ENCODE data around the gene IBA57. TPM values are rescaled to one million over a fixed set of nuclear protein-coding genes. Genes with fewer than 3 reads are reported as not detected.
A peak's percentile ranks its signal among the peaks of the same experiment; 100 is the strongest.

Gene IBA57
- total and polyA plus RNA-seq, 2 of the 8 experiments (the other 6 are each of a cell fraction or from before 2014, with no cell fraction given) = 2.6 to 5.9 TPM

GRCh38 chr1:228146417-228147150 is 19.0 kb upstream of the IBA57 start:
- Histone ChIP-seq H3K4me2 (ENCODE audit: insufficient read depth in 1 of 2, low read depth in 2 of 2, low read length in 2 of 2) (no peak overlapping the region), H2BK12ac (ENCODE audit: low read depth, low read length) (no peak overlapping the region), H4K20me1 (replicated peaks in 1 of 2; ENCODE audit: control insufficient read depth in 1 of 2, insufficient read depth in 2 of 2, low read length in 2 of 2) (peaks cover 8 to 26% of the 10 kb centered on the region in 2 experiments), H4K5ac (ENCODE audit: insufficient read length, low read depth, low read length) (no peak overlapping the region), H3K27ac (ENCODE audit: low read depth, low read length) (no peak overlapping the region), H3K79me1 (ENCODE audit: low read depth, low read length) (peaks cover 15% of the 10 kb centered on the region), H3K23me2 (ENCODE audit: low read depth, low read length) (no peaks in the 10 kb centered on the region; the same call in 1 of the 2 replicates), H2BK120ac (replicated peaks; ENCODE audit: low read depth, low read length) (no peak overlapping the region), H3K79me2 (ENCODE audit: control insufficient read depth in 1 of 2, insufficient read depth in 2 of 2, low read length in 2 of 2) (peaks cover 0 to 33% of the 10 kb centered on the region in 2 experiments; a peak in 3 of 4 replicates), H3K18ac (ENCODE audit: extremely low read depth, low read length) (no peak overlapping the region), H4K8ac (ENCODE audit: extremely low read depth, insufficient read depth, low read length) (peak overlapping the region; percentile 5; the same call in 1 of the 2 replicates), H3K23ac (ENCODE audit: insufficient read length) (no peak overlapping the region), H3K56ac (replicated peaks; ENCODE audit: insufficient read length, low read depth, low read length) (no peak overlapping the region), H2AK5ac (ENCODE audit: low read depth, low read length) (no peak overlapping the region), H2AFZ (ENCODE audit: low read length) (no peak overlapping the region), H4K91ac (replicated peaks; ENCODE audit: insufficient read length, low read length) (no peak overlapping the region), H3K4me3 (ENCODE audit: extremely low read depth in 1 of 4, insufficient read depth in 2 of 4, low read depth in 3 of 4, low read length in 4 of 4) (no peak overlapping the region), H3K14ac (ENCODE audit: insufficient read length) (no peak overlapping the region), H3K9ac (replicated peaks in 1 of 4; ENCODE audit: extremely low read depth in 1 of 4, low read depth in 3 of 4, low read length in 3 of 4) (no peak overlapping the region), H2BK5ac (ENCODE audit: low read depth, low read length) (no peak overlapping the region), H3K27me3 (replicated peaks in 1 of 4; ENCODE audit: control insufficient read depth in 3 of 4, extremely low read depth in 1 of 4, insufficient read depth in 3 of 4, low read length in 3 of 4) (no peaks in the 10 kb centered on the region), H3K4me1 (replicated peaks in 1 of 4; ENCODE audit: control insufficient read depth in 3 of 4, insufficient read depth in 4 of 4, low read length in 3 of 4) (peaks cover 0 to 10% (median 5%) of the 10 kb centered on the region in 4 experiments; a peak in 3 of 7 replicates), H2BK20ac (ENCODE audit: low read length) (no peak overlapping the region), H2BK15ac (ENCODE audit: low read length) (no peak overlapping the region), H3K36me3 (ENCODE audit: control insufficient read depth in 2 of 4, insufficient read depth in 4 of 4, low read length in 3 of 4) (no peaks in the 10 kb centered on the region), H3K4ac (replicated peaks; ENCODE audit: insufficient read length, low read depth, low read length) (no peak overlapping the region), H3K9me3 (ENCODE audit: insufficient read depth in 2 of 2, low read depth in 1 of 2, low read length in 1 of 2) (no peaks in the 10 kb centered on the region)
- WGBS, 2 experiments (ENCODE audit: extremely low coverage in 1 of 2, insufficient coverage in 1 of 2, insufficient read length in 1 of 2, insufficient replicate concordance in 2 of 2, low coverage in 1 of 2, low lambda C conversion rate in 2 of 2, missing lambda C conversion rate in 1 of 2) = 89% methylated on average over 16 of the region's 18 CpGs; no CpG with 5 or more reads in 1 of the 2 experiments
- FAIRE-seq (no peak), DNase-seq (ENCODE audit: low read depth in 1 of 2, low spot score in 2 of 2) (no peak)
- ChIA-PET POLR2A (ENCODE audit: partially characterized antibody) (interaction anchor here (1.0 kb wide), 1 partner anchor 19 kb away, joined by 3 read pairs; no protein-coding TSS in a partner anchor), CTCF (ENCODE audit: partially characterized antibody) (no interaction called here)
- no peak for TF ChIP-seq SRF (IDR thresholded peaks at IDR 0.05; ENCODE audit: low read depth, low read length)
- no peak for TF ChIP-seq BACH1 (IDR thresholded peaks at IDR 0.05; ENCODE audit: low read length)
- no peak for TF ChIP-seq HDAC6 (IDR thresholded peaks at IDR 0.05; ENCODE audit: low read depth, low read length)
- TF ChIP-seq SIX5 (IDR thresholded peaks at IDR 0.05; ENCODE audit: low read depth, low read length) = no peak
- TF ChIP-seq CEBPB (IDR thresholded peaks at IDR 0.05; ENCODE audit: low read depth, low read length) = no peak
- TF ChIP-seq TBP (IDR thresholded peaks at IDR 0.05; ENCODE audit: low read depth, low read length) = no peak
- no peak for TF ChIP-seq CBX5 (IDR thresholded peaks at IDR 0.05; ENCODE audit: low read depth, low read length)
- no peak for TF ChIP-seq TAF1 (IDR thresholded peaks at IDR 0.05; ENCODE audit: low read depth, low read length)
- no peak for TF ChIP-seq RFX5 (IDR thresholded peaks at IDR 0.05; ENCODE audit: borderline replicate concordance, low read depth, low read length)
- TF ChIP-seq SUZ12 (IDR thresholded peaks at IDR 0.05; ENCODE audit: low read length) = no peak
- TF ChIP-seq PHF8 (conservative IDR thresholded peaks at IDR 0.05; ENCODE audit: low read depth, low read length) = no peak
- no peak for TF ChIP-seq KDM4A (IDR thresholded peaks at IDR 0.05; ENCODE audit: low read depth, low read length, severe bottlenecking)
- TF ChIP-seq TEAD4 (IDR thresholded peaks at IDR 0.05; ENCODE audit: low read depth, low read length) = no peak
